Osteocyte (in vitro differentiated cells): ENCODE results near the gene GPC6. TPM values are rescaled to one million over a fixed set of nuclear protein-coding genes. Genes with fewer than 3 reads are reported as not detected.
A peak's percentile ranks its signal among the peaks of the same experiment; 100 is the strongest.

Experiments used
- DNase-seq: peaks from one replicate; pipeline ENCODE4 v3.0.0; 2021; ENCODE audit warnings: mixed read lengths; ENCODE audit not compliant: unreplicated experiment; ENCODE audit errors: extremely low spot score
- H3K27ac Mint-ChIP-seq: one replicate; pipeline ENCODE4 v1.8.0; 2021; ENCODE audit warnings: mild to moderate bottlenecking, mixed read lengths; ENCODE audit not compliant: unreplicated experiment
- H3K27me3 Mint-ChIP-seq: one replicate; pipeline ENCODE4 v1.8.0; 2021; ENCODE audit warnings: mixed read lengths; ENCODE audit not compliant: unreplicated experiment
- H3K36me3 Mint-ChIP-seq: one replicate; pipeline ENCODE4 v1.8.0; 2021; ENCODE audit warnings: mixed read lengths; ENCODE audit not compliant: unreplicated experiment
- H3K4me1 Mint-ChIP-seq: one replicate; pipeline ENCODE4 v1.8.0; 2021; ENCODE audit warnings: mixed read lengths; ENCODE audit not compliant: unreplicated experiment
- H3K4me3 Mint-ChIP-seq: one replicate; pipeline ENCODE4 v1.8.0; 2021; ENCODE audit warnings: mild to moderate bottlenecking, moderate library complexity, mixed read lengths; ENCODE audit not compliant: unreplicated experiment
- H3K9me3 Mint-ChIP-seq: one replicate; pipeline ENCODE4 v1.8.0; 2021; ENCODE audit warnings: mixed read lengths; ENCODE audit not compliant: unreplicated experiment
- total RNA-seq: library from RNA; stranded (reverse); gene quantifications from 2 replicates; pipeline ENCODE4 v1.2.1, GENCODE V29; 2021
- TF ChIP-seq, protein P1 (sequence below): fragments of 200-600 bp; sonication (generic); IDR thresholded peaks from 2 replicates; pipeline ENCODE4 v1.5.0; 2021; ENCODE audit warnings: antibody characterized with exemption, mild to moderate bottlenecking, moderate library complexity

Gene GPC6
- total RNA-seq, 1 donor from 2014 or later, result 125 TPM

DNA sequence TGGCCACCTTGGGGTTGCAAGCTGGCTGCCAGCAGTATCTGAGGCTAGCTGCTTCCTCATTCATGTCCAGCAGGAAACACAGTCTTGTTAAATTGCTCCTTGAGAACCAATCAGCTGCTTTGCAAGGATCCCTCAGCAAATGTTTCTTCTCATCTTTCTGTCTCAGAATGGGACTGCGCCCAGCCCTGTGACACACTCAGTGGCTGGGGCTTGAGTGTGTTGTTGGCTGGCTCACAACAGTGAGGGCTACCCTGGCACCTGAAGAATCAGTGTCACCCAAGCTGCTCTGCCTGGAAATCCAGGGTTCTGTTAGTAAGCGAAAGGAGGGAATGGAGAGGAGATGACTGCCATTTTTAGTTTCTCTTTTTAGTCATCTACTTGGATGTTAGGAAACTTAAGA lies 935.7 kb downstream of the GPC6 start:
- Mint-ChIP-seq H3K27ac (peak overlapping the region; percentile 56), H3K36me3 (peaks cover 10% of the 10 kb centered on the region), H3K4me1 (peaks cover 13% of the 10 kb centered on the region), H3K9me3 (peaks cover 15% of the 10 kb centered on the region), H3K27me3 (no peaks in the 10 kb centered on the region), H3K4me3 (no peak overlapping the region)
- TF ChIP-seq, protein P1, sequence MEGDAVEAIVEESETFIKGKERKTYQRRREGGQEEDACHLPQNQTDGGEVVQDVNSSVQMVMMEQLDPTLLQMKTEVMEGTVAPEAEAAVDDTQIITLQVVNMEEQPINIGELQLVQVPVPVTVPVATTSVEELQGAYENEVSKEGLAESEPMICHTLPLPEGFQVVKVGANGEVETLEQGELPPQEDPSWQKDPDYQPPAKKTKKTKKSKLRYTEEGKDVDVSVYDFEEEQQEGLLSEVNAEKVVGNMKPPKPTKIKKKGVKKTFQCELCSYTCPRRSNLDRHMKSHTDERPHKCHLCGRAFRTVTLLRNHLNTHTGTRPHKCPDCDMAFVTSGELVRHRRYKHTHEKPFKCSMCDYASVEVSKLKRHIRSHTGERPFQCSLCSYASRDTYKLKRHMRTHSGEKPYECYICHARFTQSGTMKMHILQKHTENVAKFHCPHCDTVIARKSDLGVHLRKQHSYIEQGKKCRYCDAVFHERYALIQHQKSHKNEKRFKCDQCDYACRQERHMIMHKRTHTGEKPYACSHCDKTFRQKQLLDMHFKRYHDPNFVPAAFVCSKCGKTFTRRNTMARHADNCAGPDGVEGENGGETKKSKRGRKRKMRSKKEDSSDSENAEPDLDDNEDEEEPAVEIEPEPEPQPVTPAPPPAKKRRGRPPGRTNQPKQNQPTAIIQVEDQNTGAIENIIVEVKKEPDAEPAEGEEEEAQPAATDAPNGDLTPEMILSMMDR, result no peak
- no peak for DNase-seq

DNA sequence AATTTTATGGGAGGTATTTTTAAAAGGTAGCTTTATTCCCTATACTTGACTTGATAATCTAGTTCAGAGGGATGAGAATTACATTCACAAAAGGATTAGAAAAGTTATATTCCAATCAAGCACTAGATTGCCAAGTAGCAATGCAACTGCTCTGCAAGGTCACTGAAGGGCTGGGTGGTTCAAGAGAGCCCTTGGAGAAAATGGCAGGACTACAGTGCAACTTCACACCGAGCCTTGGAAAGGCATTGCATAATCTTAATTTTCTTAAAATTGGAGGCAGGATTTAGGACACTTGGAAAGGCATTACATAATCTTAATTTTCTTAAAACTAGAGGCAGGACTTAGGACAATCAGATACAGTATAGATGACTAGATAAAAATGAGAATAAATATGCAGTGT lies 936.9 kb downstream of the GPC6 start:
- peaks cover 16% of the 10 kb centered on the region for H3K4me1 Mint-ChIP-seq
- no peaks in the 10 kb centered on the region for H3K27me3 Mint-ChIP-seq
- H3K27ac Mint-ChIP-seq, result no peak overlapping the region
- DNase-seq, result no peak
- no peak overlapping the region for H3K4me3 Mint-ChIP-seq
- TF ChIP-seq, protein P1, result no peak
- H3K9me3 Mint-ChIP-seq, result peaks cover 18% of the 10 kb centered on the region
- peaks cover 10% of the 10 kb centered on the region for H3K36me3 Mint-ChIP-seq

DNA sequence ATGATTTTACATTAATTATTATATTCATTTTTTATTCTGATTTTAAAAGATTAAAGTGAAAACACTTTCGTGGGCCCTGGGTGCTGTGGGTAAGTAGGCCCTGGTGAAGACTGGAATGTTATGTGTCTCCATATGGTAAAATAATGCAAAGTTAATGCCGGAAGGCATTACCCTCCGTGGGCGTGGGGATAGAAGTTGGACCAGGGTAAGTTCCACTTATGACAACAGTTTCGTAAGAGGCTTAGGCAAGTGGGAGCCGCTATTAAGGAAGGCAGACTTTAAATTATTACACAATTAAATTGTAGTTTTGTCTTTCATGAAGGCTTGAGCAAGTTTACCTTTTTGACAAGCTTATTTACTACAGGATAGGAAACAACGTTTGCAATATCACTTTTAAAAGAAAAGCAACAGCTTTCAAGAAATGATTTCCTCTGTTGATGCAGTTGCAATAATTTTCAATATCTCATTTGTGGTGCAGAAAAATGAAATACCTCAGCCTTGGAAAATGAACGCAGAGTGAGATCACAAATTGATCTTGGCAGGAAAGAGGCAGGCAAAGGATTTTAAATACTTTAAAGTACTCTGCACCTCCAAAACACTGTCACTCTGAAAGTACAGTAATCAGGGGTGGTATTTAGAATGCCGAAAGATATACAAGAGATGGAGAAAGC lies 942.3 kb downstream of the GPC6 start:
- Mint-ChIP-seq H3K9me3 (peaks cover 6% of the 10 kb centered on the region), H3K27ac (no peak overlapping the region), H3K36me3 (peaks cover 4% of the 10 kb centered on the region), H3K4me3 (no peak overlapping the region), H3K27me3 (no peaks in the 10 kb centered on the region), H3K4me1 (peaks cover 48% of the 10 kb centered on the region)
- no peak for DNase-seq
- TF ChIP-seq, protein P1, result no peak

DNA sequence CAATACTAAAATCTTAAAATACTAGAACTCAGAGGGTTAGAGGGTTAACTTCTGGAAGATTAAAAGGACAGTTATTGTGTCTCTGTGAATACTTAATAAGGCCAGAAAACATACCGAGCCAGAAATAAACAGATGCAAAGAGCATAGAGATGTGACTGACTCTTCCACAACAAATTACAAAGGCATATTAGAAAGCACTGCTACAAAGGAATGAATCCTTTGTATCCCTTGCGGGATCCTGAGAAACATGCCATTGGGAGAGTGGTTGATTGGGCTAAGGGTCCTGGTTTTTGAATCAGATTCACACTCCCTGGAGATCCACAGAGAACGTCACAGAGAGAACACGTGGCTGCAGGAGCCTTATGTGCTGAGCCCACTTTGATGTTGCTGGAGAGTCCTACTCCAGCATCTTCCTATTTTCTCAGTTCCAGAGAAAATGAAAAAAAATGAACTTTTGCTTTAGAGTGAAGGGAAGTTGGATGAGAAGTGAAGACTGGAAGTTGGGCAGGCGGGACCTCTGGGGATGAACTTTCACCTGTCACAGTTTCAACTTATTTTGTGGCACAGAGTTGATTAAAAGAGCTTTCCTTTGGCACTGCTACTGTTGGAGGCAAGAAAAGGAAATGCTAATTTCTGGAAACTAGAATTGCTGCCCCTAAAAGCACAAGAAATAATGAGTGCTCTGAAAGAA lies 943.0 kb downstream of the GPC6 start:
- Mint-ChIP-seq H3K27ac (no peak overlapping the region), H3K27me3 (no peaks in the 10 kb centered on the region), H3K4me1 (peaks cover 48% of the 10 kb centered on the region), H3K36me3 (peaks cover 4% of the 10 kb centered on the region), H3K4me3 (no peak overlapping the region), H3K9me3 (peaks cover 6% of the 10 kb centered on the region)
- DNase-seq, result no peak
- TF ChIP-seq, protein P1, result no peak

DNA sequence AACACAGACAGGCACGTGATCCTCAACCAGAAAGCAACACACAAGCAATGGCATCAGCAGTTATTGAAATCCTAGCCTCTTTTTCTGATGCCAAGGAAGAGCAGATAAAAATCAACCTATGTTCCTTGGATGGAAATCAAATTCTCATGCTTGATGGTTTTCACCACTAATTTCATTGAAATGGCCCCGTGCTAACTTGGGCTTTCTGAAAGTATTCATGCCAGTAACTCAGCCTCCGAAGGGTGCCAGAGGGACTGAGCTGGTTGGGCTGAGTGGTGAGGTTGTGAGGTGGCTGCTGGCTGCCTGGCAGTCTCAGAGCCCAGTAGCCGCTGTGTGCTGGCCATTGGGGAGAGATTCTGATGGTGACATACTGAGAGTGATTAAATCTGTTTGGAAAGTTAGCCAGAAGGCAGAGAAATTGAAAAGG lies 943.6 kb downstream of the GPC6 start:
- H3K27me3 Mint-ChIP-seq, result no peaks in the 10 kb centered on the region

More for the DNA sequence above, 943.6 kb downstream of the GPC6 start:
- Mint-ChIP-seq H3K4me3 (no peak overlapping the region), H3K36me3 (peaks cover 8% of the 10 kb centered on the region), H3K27ac (no peak overlapping the region), H3K4me1 (peaks cover 48% of the 10 kb centered on the region), H3K9me3 (peaks cover 10% of the 10 kb centered on the region)
- DNase-seq, result no peak
- TF ChIP-seq, protein P1, result no peak
